Amniotic epithelial cell (primary cell): ENCODE measurements around the gene ZNF396.

ENCODE experiments used
- DNase-seq: peaks from one replicate; pipeline ENCODE4 v3.0.0-alpha.2; 2010; ENCODE audit warnings: low read depth

Gene ZNF396

GRCh38 chr18:35383136-35383535, 6.0 kb upstream of the ZNF396 start:
- no peak for DNase-seq

GRCh38 chr18:35379421-35379820, 2.3 kb upstream of the ZNF396 start:
- DNase-seq: no peak

DNA sequence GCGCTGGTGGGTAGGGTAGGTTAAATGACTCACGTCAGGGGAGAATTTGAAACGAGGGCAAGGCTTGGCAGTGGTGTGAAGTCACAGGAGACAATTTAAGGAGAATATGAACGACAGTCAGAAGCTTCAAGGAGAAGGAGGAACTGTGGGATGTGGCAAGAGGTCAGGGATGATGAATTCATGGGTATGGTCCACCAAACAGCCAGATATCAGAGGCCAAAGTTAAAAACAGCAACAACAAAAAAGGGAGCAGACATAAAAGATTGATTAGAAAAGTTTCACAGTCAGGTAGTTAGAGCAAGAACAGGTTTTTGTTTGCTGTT, 1.4 kb upstream of the ZNF396 start:
- no peak for DNase-seq

- DNase-seq: no peak
Observed at GRCh38 chr18:35377875-35378573, 887 bp upstream of the ZNF396 start.

- no peak for DNase-seq
Observed at GRCh38 chr18:35376393-35376741, 770 bp downstream of the ZNF396 start.

DNA sequence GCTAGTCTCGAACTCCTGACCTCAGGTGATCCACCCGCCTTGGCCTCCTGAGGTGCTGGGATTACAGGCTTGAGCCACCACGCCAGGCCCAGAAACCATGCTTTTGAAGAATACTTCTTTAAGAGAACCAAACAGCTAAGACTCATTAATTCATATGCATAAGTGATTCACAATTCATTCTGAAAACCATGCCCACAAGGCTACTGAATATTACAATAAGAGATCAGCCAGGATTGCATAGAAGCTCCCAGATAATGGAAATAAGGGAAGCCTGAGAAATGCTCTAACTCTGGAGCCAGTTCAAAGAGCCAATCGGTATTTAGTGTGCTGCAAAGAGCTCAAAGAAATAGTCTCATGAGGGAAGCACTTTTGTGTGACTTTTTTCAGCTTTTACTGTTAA, 2.4 kb downstream of the ZNF396 start:
- DNase-seq: no peak

DNA sequence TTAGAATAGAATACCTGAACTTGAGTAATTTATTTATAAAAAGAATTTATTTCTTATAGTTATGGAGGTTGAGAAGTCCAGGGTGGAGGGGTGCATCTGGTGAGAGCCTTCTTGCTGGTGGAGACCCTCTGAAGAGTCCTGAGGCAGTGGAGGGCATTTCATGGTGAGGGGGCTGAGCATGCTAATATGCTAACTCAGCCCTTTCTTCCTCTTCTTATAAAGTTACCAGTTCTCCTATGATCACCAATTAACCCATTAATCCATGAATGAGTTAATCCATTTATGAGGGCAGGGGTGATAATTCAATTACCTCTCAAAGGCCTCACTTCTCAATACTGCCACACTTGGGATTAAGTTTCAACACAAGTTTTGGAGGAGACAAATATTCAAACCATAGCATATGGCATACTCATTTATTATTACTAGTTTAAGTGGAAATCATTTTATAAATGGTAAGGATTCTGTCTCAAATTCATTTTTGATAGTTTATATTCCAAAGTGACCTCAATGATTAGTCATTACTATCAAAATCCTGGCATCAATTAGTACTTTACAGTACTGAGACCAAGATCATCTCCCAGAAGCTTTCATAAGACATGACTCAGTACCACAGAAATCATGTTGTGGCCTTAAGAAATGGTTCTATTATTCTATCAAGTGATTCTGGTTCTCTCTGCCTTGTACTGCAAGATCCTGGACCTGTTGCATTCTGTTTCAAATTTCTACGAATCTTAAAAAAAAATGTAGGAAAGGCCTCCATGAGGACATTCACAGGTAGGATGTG, 5.5 kb downstream of the ZNF396 start:
- peak; percentile 61 for DNase-seq

DNA sequence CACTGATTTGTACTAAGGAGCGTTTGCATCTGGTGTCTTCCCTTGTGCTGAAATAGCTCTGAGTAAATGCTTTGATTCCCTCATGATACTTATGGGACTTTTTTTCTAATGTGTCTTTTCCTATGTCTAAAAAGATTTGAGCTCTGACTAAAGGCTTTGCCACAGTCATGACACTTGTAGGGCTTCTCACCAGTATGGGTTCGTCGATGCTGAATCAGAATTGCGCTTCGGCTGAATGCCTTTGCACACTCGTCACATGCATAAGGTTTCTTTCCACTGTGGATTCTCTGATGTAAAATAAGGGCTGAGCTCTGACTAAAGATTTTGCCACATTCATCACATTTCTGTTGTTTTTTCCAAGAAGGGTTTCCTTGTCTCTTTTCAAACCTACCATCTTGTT, 8.0 kb downstream of the ZNF396 start:
- DNase-seq: no peak

- DNase-seq: no peak
Observed at GRCh38 chr18:35368595-35368994, 8.5 kb downstream of the ZNF396 start.

DNA sequence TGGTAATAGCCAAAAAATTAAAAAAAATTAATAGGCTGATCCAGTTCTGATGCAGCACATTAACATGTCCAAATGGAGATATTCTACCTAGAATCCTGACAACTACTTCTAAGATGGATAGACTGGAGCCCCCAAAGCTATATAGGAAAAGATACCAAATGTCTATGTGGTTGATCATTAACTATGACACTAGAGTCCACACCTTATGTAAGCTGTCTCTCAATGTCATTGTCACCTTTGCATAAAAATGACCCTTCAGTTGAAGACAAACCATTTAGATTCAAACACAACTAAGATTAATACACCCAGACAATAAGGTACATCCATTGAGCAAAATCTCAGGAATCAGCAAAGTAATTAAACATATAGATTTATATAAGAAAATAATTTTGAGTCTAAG, 14.6 kb downstream of the ZNF396 start:
- DNase-seq: no peak

DNA sequence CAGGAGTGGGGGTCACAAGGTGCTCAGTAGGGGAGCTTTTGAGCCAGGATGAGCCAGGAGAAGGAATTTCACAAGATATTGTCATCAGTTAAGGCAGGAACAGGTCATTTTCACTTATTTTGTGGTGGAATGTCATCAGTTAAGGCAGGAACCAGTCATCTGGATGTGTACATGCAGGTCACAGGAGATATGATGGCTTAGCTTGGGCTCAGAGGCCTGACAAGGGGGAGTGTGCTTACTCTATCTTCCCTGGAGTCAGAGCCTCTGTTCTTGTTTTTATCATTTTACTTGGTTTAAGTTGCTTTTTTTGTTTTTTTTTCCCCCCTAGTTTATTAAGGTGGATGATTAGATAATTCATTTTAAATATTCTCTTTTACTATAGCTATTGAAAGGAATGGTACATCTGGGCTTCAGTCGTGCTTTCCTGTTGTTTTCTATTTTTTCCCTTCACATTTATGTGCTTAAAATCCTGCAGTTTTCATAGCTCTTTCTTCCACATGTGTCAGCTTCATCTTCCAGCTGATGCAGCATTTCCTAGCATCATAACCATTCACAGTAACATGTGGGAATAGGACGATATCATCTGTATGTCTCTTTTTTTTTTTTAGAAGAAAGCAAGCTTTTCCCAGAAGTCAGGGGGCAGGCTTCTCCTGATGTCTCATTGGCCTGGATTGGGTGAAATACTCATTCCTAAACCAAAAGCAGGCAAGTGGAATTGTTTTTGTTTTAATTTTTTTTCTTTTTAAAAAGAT, 15.4 kb downstream of the ZNF396 start:
- no peak for DNase-seq

DNA sequence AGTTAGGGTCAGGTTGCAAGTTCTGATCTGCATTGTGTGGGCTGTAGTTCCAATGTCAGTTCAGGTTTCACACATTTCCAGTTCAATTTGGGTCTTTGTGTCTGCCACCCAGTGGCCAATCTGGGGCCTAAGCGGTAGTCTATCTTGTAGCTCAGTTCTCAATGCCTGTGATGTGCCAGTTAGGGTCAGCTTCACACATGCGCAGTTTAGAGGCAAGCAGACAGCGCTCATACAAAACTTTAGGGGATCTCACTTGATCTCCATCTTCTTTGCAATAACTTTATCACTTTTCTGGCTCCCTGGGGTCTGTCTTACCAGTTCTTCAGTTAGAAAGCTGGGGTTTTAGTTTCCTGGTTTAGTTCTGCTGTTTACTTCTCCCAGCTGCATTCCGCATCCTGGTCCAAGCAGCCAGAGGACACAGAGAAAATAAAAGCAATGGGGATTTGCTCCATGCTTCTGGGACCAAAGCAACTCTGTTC, 22.0 kb downstream of the ZNF396 start:
- DNase-seq: peak; percentile 74

DNA sequence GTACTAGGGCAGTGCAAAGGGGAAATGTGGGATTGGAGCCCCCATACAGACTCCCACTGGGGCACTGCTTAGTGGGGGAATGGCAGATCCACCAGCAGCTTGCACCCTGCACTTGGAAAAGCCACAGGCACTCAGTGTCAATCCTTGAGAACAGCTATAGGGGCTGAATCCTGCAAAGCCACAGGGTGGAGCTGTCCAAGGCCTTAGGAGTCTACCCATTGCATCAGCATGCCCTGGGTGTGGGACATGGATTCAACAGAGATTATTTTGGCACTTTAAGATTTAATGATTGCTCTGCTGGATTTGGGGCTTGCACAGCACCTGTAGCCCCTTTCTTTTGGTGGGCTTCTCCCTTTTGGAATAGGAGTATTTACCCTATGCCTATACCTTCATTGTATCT, 24.4 kb downstream of the ZNF396 start:
- DNase-seq: no peak

GRCh38 chr18:35352283-35352682, 24.9 kb downstream of the ZNF396 start:
- DNase-seq: no peak

GRCh38 chr18:35348001-35348400, 29.1 kb downstream of the ZNF396 start:
- DNase-seq: no peak

DNA sequence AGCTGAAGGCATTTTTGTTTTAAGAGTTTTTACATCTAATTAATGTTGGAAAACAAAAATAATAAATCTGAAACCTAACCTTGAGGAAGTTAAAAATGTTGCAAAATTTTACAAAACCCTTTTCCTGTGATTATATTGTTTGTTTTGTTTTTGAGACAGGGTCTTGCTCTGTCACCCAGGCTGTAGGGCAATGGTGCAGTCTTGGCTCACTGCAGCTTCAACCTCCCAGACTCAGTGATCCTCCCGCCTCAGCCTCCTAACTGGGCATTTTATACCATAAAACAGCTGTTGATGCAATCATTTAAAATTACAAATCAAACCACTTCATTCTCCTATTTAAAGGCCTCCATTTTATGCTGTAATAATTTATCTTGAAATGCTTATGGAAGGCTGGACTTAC, 31.2 kb downstream of the ZNF396 start:
- no peak for DNase-seq

- peak; percentile 52 for DNase-seq
Observed at GRCh38 chr18:35345460-35345921, 31.6 kb downstream of the ZNF396 start.

DNA sequence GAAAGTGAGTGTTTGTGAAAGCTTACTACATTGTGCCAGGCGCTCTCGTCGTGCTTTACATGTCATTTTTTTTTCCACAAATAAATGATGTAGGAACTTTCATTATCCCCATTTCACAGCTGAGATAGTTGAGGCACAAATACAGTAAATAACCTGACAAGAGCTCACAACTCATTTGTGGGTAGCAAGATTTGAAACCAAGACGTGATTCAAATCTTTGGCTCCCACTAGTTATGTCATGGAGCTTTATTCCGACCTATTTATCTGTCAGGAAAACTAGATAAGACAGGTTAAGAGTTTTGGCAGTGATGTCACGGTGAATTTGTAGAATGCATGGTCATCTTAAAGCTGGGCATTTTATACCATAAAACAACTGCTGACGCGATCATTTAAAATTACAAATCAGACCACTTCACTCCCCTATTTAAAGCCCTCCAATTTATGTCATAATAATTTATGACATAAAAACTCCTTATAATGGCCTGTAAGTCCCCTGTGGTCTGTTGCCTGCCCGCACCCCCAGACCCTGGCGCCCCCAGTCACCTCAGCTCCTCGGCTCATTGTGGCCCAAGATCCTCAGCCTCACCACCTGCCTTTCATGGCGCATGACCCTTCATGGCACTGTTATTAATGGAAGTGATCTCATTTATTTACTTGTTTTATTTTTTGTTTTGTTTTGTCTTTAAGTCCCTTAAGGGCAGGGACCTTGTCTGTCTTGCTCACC, 32.2 kb downstream of the ZNF396 start:
- peak; percentile 87 for DNase-seq

DNA sequence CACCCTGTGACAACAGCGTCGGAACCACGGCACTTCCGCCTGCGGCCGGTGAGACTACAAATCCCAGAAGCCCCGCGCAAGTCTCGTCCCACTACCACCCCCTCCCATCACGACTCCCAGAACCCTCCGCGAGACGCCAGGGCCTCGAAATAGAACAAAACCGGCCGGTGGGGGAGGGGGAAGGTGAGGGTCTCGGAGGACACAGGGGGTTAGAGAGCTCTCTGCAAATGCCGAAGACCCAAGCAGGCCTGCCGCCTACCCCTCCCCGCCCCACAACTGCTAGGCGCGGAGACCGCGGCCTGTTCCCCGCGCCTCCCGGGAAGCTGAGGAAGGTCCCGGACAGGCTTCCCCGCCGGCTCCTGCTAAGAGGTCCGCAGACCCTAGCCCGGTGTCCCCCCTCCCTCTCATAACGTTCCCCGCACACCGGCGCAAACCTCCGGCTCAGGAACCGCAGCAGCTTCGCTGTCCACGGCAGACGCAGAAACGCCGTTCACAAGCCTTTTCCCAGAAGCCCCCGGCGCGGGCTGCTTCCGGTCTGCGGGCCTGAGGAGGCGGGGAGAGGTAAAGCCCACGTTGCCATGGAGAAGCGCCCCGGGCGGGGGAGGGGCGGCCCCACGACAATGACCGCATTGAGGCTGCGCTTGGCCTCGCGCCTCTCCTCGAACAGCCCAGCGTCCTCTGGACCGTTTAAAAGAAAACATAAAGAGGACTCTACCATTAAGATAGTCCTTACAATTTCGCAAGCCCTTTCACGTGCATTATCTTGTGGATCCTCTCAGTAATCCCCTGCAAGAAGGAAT, 33.0 kb downstream of the ZNF396 start, which contains the start of gene ZNF24:
Gene ZNF24, minus strand, starts transcription at position 485 of the 800 bp plus-strand sequence. CDS start 3,770 bp downstream, outside the sequence.
- peak; percentile 87 for DNase-seq

DNA sequence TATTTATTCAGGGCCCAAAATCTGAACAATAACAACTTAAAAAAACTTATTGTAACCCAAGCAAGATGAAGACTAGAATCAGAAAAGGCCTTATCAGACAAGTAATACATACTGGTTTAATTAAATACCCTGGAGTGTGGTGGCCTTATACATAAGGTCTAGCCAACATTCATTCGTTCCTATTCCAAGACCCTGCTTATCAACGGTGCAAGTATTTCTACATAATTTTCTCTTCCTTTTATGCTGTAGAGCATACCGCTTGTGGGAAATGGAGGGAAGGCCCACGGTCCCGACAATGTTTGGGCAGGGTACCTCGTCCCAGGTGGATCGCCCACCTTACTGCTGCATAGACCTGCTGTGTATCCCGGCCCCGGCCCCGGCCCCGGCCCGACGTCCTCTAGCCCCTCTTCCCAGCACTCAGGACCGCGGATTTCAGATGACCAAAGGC, 33.6 kb downstream of the ZNF396 start:
- no peak for DNase-seq

DNA sequence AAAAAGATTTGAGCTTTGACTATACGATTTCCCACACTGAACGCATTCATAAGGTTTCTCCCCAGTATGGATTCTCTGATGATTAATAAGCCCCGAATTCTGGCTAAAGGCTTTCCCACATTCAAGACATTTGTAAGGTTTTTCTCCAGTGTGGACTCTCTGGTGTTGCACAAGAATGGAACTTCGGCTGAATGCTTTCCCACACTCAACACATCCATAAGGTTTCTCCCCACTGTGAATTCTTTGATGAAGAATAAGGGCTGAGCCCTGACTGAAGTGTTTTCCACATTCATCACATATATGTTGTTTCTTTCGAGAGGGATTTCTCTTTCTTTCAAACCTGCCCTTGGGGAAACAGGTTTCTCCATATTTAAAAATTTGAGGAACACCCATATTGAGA, 39.9 kb downstream of the ZNF396 start:
- DNase-seq: peak; percentile 39
